Fibroblast of pulmonary artery (primary cell): ENCODE results near the gene CENPP.

Source experiments
- DNase-seq: peaks from one replicate; pipeline ENCODE4 v3.0.0-alpha.2; 2010; ENCODE audit warnings: low read depth
- H3K4me3 ChIP-seq: replicated peaks from 2 replicates; pipeline ENCODE4 v1.5.1; 2011; ENCODE audit warnings: low read depth, mild to moderate bottlenecking, control low read depth, low read length, moderate library complexity
- TF ChIP-seq, protein P1 (sequence below): IDR thresholded peaks from 2 replicates; pipeline ENCODE4 v1.5.1; 2011; ENCODE audit warnings: mild to moderate bottlenecking, control low read depth, low read length, inconsistent platforms; ENCODE audit errors: missing control alignments

The CENPP gene

DNA sequence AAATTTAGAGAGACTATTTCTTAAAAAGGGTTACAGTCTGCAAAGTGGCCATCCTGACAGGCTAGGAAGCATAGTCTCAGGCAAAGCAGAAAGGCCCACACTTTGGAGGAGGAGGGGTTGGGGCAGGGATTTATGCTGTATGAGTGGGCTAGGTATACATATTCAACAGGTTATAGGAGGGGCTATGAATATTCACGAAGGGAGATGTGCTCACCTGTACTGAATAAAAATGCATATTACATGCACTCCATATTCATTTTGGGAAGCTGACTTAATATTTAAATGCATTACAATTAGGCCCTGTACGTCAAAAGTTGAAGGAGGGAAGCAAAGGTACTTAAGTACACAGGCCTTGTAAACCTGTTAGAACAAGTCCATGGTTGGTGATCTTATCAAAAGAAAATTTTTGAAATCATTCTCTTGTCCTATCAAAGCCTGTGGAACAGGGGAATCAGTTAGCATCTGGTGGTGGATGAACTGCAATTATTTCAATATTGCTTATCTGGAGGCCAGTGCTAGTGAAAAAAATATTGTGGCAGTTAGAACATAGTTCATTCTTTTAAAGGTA lies 1.6 kb downstream of the CENPP start:
- H3K4me3 ChIP-seq = no peak overlapping the region
- TF ChIP-seq, protein P1, sequence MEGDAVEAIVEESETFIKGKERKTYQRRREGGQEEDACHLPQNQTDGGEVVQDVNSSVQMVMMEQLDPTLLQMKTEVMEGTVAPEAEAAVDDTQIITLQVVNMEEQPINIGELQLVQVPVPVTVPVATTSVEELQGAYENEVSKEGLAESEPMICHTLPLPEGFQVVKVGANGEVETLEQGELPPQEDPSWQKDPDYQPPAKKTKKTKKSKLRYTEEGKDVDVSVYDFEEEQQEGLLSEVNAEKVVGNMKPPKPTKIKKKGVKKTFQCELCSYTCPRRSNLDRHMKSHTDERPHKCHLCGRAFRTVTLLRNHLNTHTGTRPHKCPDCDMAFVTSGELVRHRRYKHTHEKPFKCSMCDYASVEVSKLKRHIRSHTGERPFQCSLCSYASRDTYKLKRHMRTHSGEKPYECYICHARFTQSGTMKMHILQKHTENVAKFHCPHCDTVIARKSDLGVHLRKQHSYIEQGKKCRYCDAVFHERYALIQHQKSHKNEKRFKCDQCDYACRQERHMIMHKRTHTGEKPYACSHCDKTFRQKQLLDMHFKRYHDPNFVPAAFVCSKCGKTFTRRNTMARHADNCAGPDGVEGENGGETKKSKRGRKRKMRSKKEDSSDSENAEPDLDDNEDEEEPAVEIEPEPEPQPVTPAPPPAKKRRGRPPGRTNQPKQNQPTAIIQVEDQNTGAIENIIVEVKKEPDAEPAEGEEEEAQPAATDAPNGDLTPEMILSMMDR = no peak
- DNase-seq = no peak

GRCh38 chr9:92328225-92328624 lies 2.5 kb downstream of the CENPP start:
- peak; percentile 77 for DNase-seq
- H3K4me3 ChIP-seq = no peak overlapping the region
- TF ChIP-seq, protein P1 = peak; percentile 46

DNA sequence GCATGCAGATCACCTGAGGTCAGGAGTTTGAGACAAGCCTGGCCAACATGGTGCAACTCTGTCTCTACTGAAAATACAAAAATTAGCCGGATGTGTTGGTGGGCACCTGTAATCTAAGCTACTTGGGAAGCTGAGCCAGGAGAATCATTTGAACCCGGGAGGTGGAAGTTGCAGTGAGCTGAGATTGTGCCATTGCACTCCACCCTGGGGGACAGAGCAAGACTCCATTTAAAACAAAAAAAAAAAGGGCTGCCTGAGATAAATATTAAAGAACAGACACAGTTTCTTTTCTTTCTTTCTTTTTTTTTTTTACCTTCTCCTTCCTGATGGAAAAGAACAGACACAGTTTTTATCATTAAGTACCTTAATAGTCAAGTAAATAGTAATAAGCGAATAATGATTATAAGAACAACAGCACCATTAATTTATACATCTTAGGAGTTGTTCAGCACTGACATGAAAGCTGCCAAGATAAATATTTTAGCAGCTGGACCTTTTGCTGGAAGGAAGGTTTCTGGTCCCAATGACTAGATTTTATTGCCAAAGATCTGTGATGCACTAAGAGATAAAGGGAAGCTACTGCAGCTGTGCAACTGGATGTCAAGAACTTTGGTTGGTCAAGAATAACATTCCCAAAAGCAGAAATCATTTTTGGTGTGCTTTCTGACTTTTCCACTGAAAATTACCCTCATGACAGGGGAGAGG lies 7.0 kb downstream of the CENPP start:
- DNase-seq = peak; percentile 33
- TF ChIP-seq, protein P1 = no peak
- H3K4me3 ChIP-seq = no peak overlapping the region

- DNase-seq = no peak
- no peak overlapping the region for H3K4me3 ChIP-seq
- TF ChIP-seq, protein P1 = no peak
These were observed 7.5 kb downstream of the CENPP start for GRCh38 chr9:92333282-92333634.

GRCh38 chr9:92341578-92341977 lies 15.8 kb downstream of the CENPP start:
- TF ChIP-seq, protein P1 = no peak
- H3K4me3 ChIP-seq = no peak overlapping the region
- no peak for DNase-seq

DNA sequence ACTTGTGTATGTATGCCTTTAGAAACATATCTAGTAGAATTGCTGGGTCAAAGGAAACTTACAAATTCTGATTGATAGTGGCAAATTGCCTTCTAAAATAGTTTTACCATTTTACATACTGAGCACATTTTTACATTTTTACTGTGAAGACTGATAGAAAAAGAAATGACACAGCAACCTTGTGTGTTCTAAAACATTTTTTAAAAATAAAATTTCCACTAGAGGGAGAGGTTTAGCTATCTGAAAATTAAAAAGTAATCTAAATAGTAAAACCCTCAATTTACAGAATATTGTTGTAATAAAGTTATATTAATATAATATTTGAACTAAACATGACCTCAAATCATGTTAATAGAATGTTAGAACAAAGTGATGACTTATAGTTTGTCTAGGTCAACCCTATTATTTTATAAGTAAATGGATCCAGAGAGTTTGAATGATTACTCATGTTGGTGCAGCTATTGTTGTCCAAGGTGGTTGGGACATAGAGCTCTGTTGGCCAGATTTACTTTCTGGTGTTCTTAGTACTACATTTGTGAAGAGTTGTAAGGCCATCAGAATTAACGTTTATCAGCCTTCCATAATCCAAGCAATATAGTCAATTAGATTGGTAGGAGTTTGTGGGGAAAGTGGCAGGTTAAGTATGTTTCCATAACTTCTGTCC lies 17.2 kb downstream of the CENPP start:
- TF ChIP-seq, protein P1 = peak; percentile 2
- peak; percentile 56 for DNase-seq
- no peak overlapping the region for H3K4me3 ChIP-seq
